ENCODE data around the gene PRLH. TPM values are rescaled to one million over a fixed set of nuclear protein-coding genes. Genes with fewer than 3 reads are reported as not detected.

Gene PRLH
- total RNA-seq, 1 donor from 2014 or later: not detected

DNA sequence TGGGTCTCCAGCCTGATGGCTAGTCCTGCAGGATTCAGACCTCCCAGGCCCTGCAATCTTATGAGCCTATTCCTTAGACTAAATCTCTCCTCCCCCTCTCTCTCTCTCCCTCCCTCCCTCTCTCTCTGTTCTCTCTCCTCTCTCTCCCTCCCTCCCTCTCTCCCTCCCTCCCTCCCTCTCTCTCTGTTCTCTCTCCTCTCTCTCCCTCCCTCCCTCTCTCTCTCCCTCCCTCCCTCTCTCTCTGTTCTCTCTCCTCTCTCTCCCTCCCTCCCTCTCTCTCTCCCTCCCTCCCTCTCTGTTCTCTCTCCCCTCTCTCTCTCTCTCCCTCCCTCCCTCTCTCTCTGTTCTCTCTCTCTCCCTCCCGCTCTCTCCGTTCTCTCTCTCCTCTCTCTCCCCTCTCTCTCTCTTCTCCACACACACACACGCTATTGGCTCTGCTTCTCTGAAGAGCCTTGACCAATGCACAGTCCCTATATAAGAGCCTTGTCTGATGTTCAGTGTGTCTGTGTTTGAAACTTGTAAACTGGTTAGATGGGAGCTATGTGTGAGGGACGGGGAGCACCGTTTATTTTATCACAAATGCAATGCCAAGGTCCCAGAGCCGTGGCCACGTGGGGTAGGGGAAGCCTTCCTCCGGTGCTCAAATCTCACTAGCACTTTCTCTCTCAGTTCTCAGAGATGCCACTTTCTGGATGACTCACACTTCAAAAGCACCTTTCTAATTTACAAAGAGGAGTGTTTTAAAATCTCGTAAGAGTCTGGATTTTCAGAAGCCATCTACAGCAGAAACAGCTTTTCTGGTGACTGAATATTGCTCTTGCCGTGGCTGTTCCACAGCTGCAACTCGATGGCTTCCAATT, 9.4 kb upstream of the PRLH start:
- intact Hi-C loops (cut with DNase I): no loop called here
- ATAC-seq: no peak
- DNase-seq (ENCODE audit: low spot score): no peak

GRCh38 chr2:237557633-237558015, 8.8 kb upstream of the PRLH start:
- ATAC-seq (no peak), DNase-seq (ENCODE audit: low spot score) (no peak)
- intact Hi-C loops (cut with DNase I): no loop called here

DNA sequence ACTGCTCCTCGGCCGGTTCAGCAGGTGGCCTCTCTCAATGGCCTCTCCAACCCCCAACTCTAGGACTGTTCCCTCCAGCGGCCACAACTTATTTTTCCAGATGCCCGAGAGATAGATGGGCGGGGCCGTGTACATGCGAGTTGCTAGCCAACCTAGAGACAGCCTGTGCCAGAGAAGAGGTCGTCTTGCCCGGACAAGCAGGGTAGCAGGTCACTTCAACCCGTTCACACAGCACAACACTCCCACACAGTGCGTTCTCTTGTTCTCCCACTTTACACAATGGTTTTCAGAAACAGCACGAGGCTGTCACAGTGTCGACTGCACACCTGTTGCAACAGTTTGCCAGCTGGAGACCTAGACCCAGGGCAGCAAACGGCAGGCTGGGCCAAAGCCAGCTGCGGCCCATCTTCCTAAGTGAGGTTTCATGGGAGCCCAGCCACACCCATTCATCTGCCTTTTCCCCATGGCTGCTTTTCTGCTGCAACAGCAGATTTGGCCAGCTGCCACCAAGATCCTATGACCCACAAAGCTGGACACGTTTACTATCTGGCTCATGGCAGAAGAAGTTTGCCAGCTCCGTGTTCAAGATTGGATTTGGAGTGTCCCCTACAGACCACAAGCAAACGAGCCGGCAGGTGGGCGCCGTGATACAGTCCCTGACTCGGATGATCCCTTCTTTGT, 7.3 kb upstream of the PRLH start:
- intact Hi-C loops (cut with DNase I): no loop called here
- DNase-seq (ENCODE audit: low spot score) (peak; percentile 87), ATAC-seq (peak; percentile 86)

DNA sequence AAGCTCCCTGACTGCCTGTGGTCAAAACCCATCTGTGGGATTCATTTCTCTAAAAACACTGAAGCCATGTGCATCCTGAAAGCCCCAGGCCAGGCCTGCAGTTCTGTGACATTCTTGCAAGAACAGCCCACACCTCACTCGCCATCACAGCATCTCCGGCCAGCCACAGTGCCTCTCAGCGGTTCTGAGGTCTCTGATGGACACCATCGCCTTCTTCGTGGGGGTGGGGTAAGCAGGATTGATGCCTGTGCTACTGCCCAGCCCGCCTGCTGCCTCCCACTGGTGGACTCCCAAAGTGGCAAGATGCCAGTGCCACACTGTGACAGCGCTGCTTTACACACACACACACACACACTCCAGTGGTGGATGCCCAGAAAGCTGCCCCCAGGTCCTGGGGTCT, 5.2 kb upstream of the PRLH start:
- DNase-seq (ENCODE audit: low spot score): no peak
- intact Hi-C loops (cut with DNase I): no loop called here
- no peak for ATAC-seq

- DNase-seq (ENCODE audit: low spot score): no peak
- intact Hi-C loops (cut with DNase I): no loop called here
Measured at GRCh38 chr2:237563816-237564215, 2.6 kb upstream of the PRLH start.

DNA sequence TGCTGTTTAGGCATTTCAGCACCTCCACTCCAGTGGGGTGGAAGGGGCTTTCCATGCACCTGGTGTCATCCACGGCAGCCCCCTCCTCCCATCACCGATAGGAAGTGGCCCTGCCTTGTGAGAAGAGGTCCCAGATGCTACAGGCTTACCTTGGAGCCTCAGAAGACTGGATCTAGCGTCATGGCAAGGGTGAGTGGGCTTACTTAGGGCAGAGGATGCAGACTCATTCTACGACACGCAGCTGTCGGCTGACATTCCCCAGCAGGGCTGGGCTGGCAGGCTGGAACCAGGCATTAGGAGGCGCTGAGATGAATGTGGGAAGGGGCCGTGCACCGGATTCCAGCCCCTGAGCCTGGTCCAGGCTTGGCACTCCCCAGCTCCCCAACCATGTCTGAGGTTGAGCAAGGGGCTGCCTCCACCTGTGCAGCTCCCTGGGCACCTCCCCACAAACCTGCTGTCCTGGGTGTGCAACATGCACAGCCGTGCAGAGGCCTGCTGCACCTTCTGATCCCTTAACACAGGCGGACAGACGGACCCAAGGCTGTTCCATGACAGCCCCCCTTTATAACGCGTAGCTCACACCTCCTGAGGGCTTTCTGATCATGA, 1.7 kb upstream of the PRLH start:
- ATAC-seq (no peak), DNase-seq (ENCODE audit: low spot score) (no peak)
- intact Hi-C loops (cut with DNase I): no loop called here

More at GRCh38 chr2:237563816-237564215, 2.6 kb upstream of the PRLH start:
- no peak for ATAC-seq

- intact Hi-C loops (cut with DNase I): no loop called here
- no peak for ATAC-seq
Measured at GRCh38 chr2:237565974-237566373, 400 bp upstream of the PRLH start.

DNA sequence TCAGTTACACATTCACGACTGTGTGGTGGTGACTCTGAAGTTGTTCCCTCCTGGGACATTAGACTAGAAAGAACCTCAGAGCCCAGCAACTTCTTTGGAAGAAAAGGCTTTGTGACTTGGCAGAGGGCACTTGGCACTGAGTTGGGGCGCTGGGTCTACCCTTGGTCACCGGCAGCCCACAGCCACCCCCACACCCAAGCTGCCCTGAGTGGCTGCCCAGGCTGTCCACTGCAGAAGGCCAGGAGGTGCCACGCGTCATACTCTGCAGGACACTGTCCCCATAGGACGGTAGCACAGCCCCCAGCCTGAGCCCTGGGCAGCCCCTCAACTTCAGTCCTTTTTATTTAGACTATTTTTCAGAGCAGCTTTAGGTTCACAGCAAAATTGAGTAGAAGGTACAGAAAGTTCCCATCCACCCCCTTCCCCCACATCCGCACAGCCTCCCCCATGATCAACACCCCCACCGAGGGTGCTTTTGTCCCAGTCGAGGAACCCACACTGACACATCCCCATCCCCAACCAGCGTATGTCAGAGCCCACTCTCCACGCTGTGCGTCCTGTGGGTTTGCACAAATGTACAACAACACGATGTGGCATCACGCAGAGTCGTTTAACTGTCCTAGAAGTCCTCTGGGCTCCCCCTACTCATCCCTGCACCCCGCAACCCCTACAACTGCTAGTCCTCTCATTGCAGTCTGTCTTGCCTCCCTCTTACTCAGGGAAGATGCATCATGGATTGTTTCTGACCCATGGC, 1.1 kb downstream of the PRLH start:
- ATAC-seq: no peak
- DNase-seq (ENCODE audit: low spot score): no peak
- intact Hi-C loops (cut with DNase I): no loop called here

More at GRCh38 chr2:237565974-237566373, 400 bp upstream of the PRLH start:
- DNase-seq (ENCODE audit: low spot score): no peak

DNA sequence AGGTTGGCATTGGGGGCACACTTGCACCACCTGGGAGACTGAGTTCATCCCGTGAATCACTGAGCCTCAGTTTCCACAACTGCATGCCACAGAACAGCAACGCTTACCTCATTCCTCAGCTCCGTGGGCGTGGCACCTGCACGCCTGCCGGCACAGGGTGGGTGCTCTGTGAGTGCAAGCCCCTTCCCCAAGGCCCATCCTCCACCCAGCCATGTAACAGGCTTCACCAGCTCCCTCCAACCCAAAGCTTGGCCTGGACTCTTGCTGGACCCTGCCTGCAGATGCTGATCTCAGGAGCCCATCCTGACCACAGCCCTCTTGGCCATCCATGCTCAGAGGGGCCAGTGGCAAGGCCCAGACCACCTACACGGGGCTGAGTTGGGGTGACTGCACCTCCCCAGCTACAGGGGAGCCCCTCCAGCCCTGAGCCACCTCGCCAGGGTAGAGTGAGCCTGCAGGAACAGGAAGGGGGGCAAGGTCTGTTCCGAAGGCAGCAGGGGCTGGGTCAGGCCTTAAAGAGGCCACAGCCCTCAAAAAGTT, 1.8 kb downstream of the PRLH start:
- intact Hi-C loops (cut with DNase I): no loop called here
- no peak for DNase-seq (ENCODE audit: low spot score)
- no peak for ATAC-seq

DNA sequence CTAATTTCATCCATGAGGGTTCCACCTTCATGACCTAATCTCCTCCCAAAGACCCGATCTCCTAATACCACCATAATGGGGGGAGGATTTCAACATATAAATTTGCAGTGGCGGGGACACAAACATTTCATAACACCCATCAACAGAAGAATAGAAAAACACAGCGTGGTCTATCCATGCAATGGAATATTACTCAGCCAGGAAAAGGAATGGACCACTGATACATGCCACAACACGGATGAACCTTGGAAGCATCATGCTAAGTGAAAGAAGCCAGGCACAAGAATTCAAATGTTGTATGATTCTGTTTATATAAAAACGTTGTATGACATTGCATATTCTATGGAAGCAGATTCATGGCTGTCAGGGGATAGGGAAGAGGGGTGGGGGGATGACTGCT, 2.7 kb downstream of the PRLH start:
- no peak for ATAC-seq
- DNase-seq (ENCODE audit: low spot score): no peak
- intact Hi-C loops (cut with DNase I): no loop called here

GRCh38 chr2:237569896-237570295, 3.5 kb downstream of the PRLH start:
- ATAC-seq (no peak), DNase-seq (ENCODE audit: low spot score) (no peak)
- intact Hi-C loops (cut with DNase I): loop anchor here (5.0 kb wide), 1 partner anchor 58 kb away; no protein-coding TSS in a partner anchor

DNA sequence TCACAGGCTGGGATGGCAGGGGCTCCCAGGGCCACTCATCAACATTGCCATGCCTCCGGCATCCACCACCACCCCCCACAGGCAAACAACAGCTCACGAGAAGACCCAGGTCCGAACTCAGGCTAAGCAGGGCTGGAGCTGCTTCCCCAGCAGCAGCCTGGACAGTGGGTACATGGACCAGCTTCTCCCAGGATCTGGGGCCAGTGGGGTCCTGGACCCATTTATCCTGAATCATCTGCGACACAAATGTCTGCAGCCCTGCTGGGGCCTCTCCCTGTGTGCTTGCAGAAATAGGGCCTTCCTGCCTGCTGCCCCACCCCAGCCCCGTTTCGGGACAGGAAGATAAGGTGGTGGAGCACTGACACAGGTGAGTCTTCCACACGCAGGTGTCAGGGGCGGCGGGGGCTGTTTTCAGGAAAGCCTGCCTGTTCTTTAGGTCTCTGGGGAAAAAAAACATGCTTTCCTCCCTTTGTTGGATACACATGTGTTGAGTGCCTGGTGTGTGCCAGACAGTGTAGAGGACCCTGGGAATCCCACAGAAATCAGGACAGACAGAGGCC, 4.5 kb downstream of the PRLH start:
- ATAC-seq: no peak
- intact Hi-C loops (cut with DNase I): loop anchor here (5.0 kb wide), 1 partner anchor 59 kb away; no protein-coding TSS in a partner anchor
- no peak for DNase-seq (ENCODE audit: low spot score)

GRCh38 chr2:237571551-237571950, 5.2 kb downstream of the PRLH start:
- intact Hi-C loops (cut with DNase I): loop anchor here (5.0 kb wide), 1 partner anchor 59 kb away; no protein-coding TSS in a partner anchor
- DNase-seq (ENCODE audit: low spot score): no peak
- ATAC-seq: peak; percentile 4

DNA sequence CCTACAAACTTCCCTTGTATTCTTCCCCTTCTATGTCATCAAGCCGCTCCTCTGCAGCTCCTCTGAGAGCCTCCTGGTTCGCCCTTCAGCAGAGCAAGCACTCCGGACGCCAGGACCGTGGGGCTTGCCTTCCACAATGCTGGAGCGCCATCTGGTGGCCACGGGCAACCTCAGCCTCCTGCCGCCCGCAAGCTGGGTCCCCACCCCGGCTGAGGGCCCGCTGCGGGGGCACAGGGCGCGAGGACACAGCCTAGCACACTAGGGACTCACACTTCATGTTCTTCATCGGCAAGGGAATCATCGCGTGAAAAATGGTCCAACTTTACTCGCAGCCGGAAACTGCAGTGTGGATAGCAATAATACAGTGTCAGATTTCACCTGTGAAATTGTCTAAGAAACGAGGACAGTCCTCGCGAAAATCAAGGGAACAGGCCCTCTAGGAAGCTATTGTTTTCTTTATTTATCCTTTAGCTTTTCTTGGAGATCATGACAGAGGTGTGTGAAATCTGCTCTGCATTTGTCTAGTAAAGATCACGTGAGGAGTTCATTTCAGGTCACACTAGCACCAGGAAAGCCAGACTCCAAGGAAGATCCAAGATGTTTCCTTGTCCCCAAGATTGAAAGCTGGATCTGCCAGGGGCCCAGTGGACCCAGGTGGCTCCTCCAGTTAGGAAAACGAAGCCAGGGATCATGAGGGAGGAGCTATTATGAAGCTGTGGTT, 5.8 kb downstream of the PRLH start:
- intact Hi-C loops (cut with DNase I): loop anchor here (5.0 kb wide), 1 partner anchor 60 kb away; no protein-coding TSS in a partner anchor
- ATAC-seq (peak; percentile 96), DNase-seq (ENCODE audit: low spot score) (peak; percentile 97)

DNA sequence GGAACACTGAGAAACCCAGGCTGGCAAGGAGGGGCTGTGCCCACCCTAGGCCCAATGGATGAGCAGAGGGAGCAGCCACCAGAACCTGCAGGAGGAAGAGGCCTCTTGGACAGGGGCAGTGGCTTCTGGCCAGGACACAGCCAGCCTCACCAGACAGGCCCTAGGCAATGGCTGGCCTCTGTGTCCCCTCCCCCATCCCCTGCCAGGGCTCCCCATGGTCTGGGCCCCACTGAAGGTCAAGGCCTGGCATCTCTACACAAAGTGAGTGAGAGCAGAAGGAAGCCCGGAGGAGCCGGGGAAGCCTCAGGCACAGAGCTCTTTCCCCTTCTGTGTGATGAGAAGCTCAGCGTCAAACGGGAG, 6.3 kb downstream of the PRLH start:
- DNase-seq (ENCODE audit: low spot score) (no peak), ATAC-seq (peak; percentile 1)
- intact Hi-C loops (cut with DNase I): loop anchor here (5.0 kb wide), 1 partner anchor 60 kb away; no protein-coding TSS in a partner anchor

- intact Hi-C loops (cut with DNase I): loop anchor here (5.0 kb wide), 1 partner anchor 62 kb away; no protein-coding TSS in a partner anchor
- no peak for ATAC-seq
- DNase-seq (ENCODE audit: low spot score): no peak
Measured at GRCh38 chr2:237573721-237574415, 7.5 kb downstream of the PRLH start.

GRCh38 chr2:237574467-237574866, 8.1 kb downstream of the PRLH start:
- intact Hi-C loops (cut with DNase I): loop anchor here (5.0 kb wide), 1 partner anchor 62 kb away; no protein-coding TSS in a partner anchor
- DNase-seq (ENCODE audit: low spot score): no peak
- no peak for ATAC-seq

Measured in sciatic nerve (tissue), 2 donors.